Measurements from ENCODE around the gene TOM1.

GRCh38 chr22:35350539-35351503 lies 51.1 kb downstream of the TOM1 start:
- TF ChIP-seq FOXM1 (IDR thresholded peaks at IDR 0.05; ENCODE audit: borderline replicate concordance), result no peak
- no peak for TF ChIP-seq ELF4 (IDR thresholded peaks at IDR 0.05)
- TF ChIP-seq FOXA1 (IDR thresholded peaks at IDR 0.05), result no peak
- no peak for TF ChIP-seq TARDBP (IDR thresholded peaks at IDR 0.05)
- no peak for TF ChIP-seq SUZ12 (IDR thresholded peaks at IDR 0.05)
- TF ChIP-seq SP1 (IDR thresholded peaks at IDR 0.05), result no peak
- TF ChIP-seq BHLHE40 (IDR thresholded peaks at IDR 0.05; ENCODE audit: borderline replicate concordance), result no peak
- no peak for TF ChIP-seq FOXK2 (IDR thresholded peaks at IDR 0.05)
- TF ChIP-seq CTBP1 (IDR thresholded peaks at IDR 0.05; ENCODE audit: borderline replicate concordance), result no peak
- TF ChIP-seq ARNT (IDR thresholded peaks at IDR 0.05), result no peak
- TF ChIP-seq PKNOX1 (IDR thresholded peaks at IDR 0.05), result no peak
- no peak for TF ChIP-seq LEF1 (IDR thresholded peaks at IDR 0.05; ENCODE audit: borderline replicate concordance)
- no peak for TF ChIP-seq ZNF384 (IDR thresholded peaks at IDR 0.05)
